Endothelial cell of umbilical vein (primary cell): ENCODE results near the gene GPR176. TPM values are rescaled to one million over a fixed set of nuclear protein-coding genes. Genes with fewer than 3 reads are reported as not detected.

Source experiments
- BruUV-seq: library from RNA; stranded (reverse); fragments of 400-500 nt; replicated peaks from 2 replicates; lab custom pipeline; 2021; lab: Mats Ljungman, UMichigan
- CTCF ChIA-PET: fragments of 300-600, 350-600 bp; sonication (Branson Sonifier 250); formaldehyde crosslinking; loops from one replicate; lab custom pipeline; 2021; ENCODE audit warnings: antibody characterized with exemption, inconsistent platforms; lab: Charles Lee
- POLR2A ChIA-PET: fragments of 300-600, 350-600 bp; sonication (Branson Sonifier 250); formaldehyde crosslinking; loops from one replicate; lab custom pipeline; 2021; ENCODE audit warnings: antibody characterized with exemption, inconsistent platforms; lab: Charles Lee
- DNase-seq: peaks from one replicate; pipeline ENCODE4 v3.0.0-alpha.2; 2011; ENCODE audit warnings: low read depth, low spot score
- FAIRE-seq: peaks from 2 replicates; lab custom pipeline; 2011; peaks lifted over from hg19 to GRCh38; lab: Jason Lieb, UNC
- H2AFZ ChIP-seq: 2 replicates; pipeline ENCODE4 v1.6.0; 2012; ENCODE audit warnings: low read depth, low read length, control low read depth, inconsistent platforms
- H3K27ac ChIP-seq: 2 replicates; pipeline ENCODE4 v1.5.1; 2011; ENCODE audit warnings: low read depth, mild to moderate bottlenecking, control low read depth, low read length, moderate library complexity; ENCODE audit not compliant: insufficient read depth
- H3K27me3 ChIP-seq, 2 experiments: 2 replicates each; pipeline versions ENCODE4 v1.6.0 to v1.6.1; 2011; ENCODE audit warnings: low read length in 2 of 2, mixed read lengths in 1 of 2; ENCODE audit not compliant: control insufficient read depth in 2 of 2, insufficient read depth in 2 of 2
- H3K36me3 ChIP-seq, 2 experiments: 2 replicates in 1 of 2; 3 replicates in 1 of 2; pipeline ENCODE4 v1.5.1; 2011; ENCODE audit warnings: low read length in 2 of 2, mild to moderate bottlenecking in 1 of 2, moderate library complexity in 1 of 2; ENCODE audit not compliant: control insufficient read depth in 2 of 2, insufficient read depth in 2 of 2; ENCODE audit errors: extremely low read depth in 1 of 2
- H3K4me1 ChIP-seq: 3 replicates; pipeline ENCODE4 v1.5.1; 2011; ENCODE audit warnings: mild to moderate bottlenecking, low read length; ENCODE audit not compliant: control insufficient read depth, insufficient read depth; ENCODE audit errors: extremely low read depth
- H3K4me2 ChIP-seq: 2 replicates; pipeline ENCODE4 v1.6.1; 2011; ENCODE audit warnings: low read length, control low read depth, mixed read lengths; ENCODE audit not compliant: insufficient read depth
- H3K4me3 ChIP-seq, 3 experiments: fragments of 200-600 bp in 1 of 3; sonication (generic), shearing (Covaris generic) in 1 of 3; replicated peaks in 1 of 3; 2 replicates each; pipeline ENCODE4 v1.5.1; 2011 to 2016; ENCODE audit warnings: control low read depth in 3 of 3, low read length in 3 of 3, mild to moderate bottlenecking in 2 of 3, inconsistent platforms in 1 of 3, low read depth in 1 of 3, moderate library complexity in 1 of 3; ENCODE audit not compliant: insufficient read depth in 1 of 3
- H3K79me2 ChIP-seq: 2 replicates; pipeline ENCODE4 v1.6.0; 2012; ENCODE audit warnings: low read length, inconsistent platforms; ENCODE audit not compliant: control insufficient read depth, insufficient read depth
- H3K9ac ChIP-seq: replicated peaks from 2 replicates; pipeline ENCODE3; 2011; ENCODE audit warnings: low read length, control low read depth; ENCODE audit not compliant: insufficient read depth; ENCODE audit errors: extremely low read depth
- H3K9me1 ChIP-seq: replicated peaks from 3 replicates; pipeline ENCODE4 v1.6.0; 2011; ENCODE audit warnings: mild to moderate bottlenecking, low read length; ENCODE audit not compliant: control insufficient read depth, insufficient read depth; ENCODE audit errors: extremely low read depth
- H3K9me3 ChIP-seq: replicated peaks from 2 replicates; pipeline ENCODE4 v1.5.1; 2012; ENCODE audit warnings: low read length, inconsistent platforms; ENCODE audit not compliant: control insufficient read depth, insufficient read depth
- H4K20me1 ChIP-seq: replicated peaks from 2 replicates; pipeline ENCODE3; 2011; ENCODE audit warnings: mild to moderate bottlenecking, low read length; ENCODE audit not compliant: control insufficient read depth, insufficient read depth; ENCODE audit errors: extremely low read depth
- CTCF ChIP-seq, 2 donors: IDR thresholded peaks; 1 replicate in 1 of 2; 2 replicates in 1 of 2; pipeline ENCODE4 v1.5.1; 2011; ENCODE audit warnings: low read length in 2 of 2, mild to moderate bottlenecking in 2 of 2, moderate library complexity in 2 of 2, control low read depth in 1 of 2, inconsistent platforms in 1 of 2, low read depth in 1 of 2; ENCODE audit not compliant: insufficient read depth in 1 of 2; ENCODE audit errors: extremely low read depth in 1 of 2
- GATA2 ChIP-seq: IDR thresholded peaks from 2 replicates; pipeline ENCODE4 v1.7.0; 2011; ENCODE audit warnings: low read depth, mild to moderate bottlenecking, moderate library complexity, mixed read lengths, low read length; ENCODE audit not compliant: insufficient read length, insufficient read depth
- MYC ChIP-seq: IDR thresholded peaks from one replicate; pipeline ENCODE4 v1.6.1; 2011; ENCODE audit warnings: mild to moderate bottlenecking, low read depth, low read length
- POLR2A ChIP-seq: IDR thresholded peaks from 2 replicates; pipeline ENCODE4 v1.6.1; 2012; ENCODE audit warnings: low read depth, mild to moderate bottlenecking, control low read depth, low read length
- POLR2AphosphoS5 ChIP-seq: IDR thresholded peaks from 2 replicates; pipeline ENCODE4 v1.6.1; 2012; ENCODE audit warnings: low read depth, mild to moderate bottlenecking, control low read depth, low read length, moderate library complexity; ENCODE audit not compliant: insufficient read depth
- dilution Hi-C: fragments of 300-500 bp; cut with MboI; formaldehyde crosslinking; loops from one replicate; pipeline ENCODE4 v1.15.0; 2019; ENCODE audit warnings: low sequenced_read_pairs; ENCODE audit not compliant: extremely low pct_ligation_motif_present
- intact Hi-C: fragments of 100-400 bp; cut with micrococcal nuclease; formaldehyde crosslinking; loops from one replicate; pipeline ENCODE4 v1.10.0; 2022
- polyA plus RNA-seq, 4 experiments: library from polyadenylated mRNA; depleted of rRNA in 3 of 4; stranded (reverse) in 3 of 4; unstranded in 1 of 4; fragments of >200 nt; gene quantifications; 2 replicates each; pipeline versions ENCODE4 v1.2.1 to v1.2.3, GENCODE V29; 2011 to 2012; ENCODE audit warnings: missing spikeins in 1 of 4
- total RNA-seq: library from RNA; stranded (reverse); gene quantifications from 2 replicates; pipeline ENCODE4 v1.2.3, GENCODE V29; 2021

GPR176 gene
- total and polyA plus RNA-seq, 2 donors (not counting 3 experiments of a cell fraction or from before 2014, with no cell fraction given): 35.3 to 68.7 TPM

DNA sequence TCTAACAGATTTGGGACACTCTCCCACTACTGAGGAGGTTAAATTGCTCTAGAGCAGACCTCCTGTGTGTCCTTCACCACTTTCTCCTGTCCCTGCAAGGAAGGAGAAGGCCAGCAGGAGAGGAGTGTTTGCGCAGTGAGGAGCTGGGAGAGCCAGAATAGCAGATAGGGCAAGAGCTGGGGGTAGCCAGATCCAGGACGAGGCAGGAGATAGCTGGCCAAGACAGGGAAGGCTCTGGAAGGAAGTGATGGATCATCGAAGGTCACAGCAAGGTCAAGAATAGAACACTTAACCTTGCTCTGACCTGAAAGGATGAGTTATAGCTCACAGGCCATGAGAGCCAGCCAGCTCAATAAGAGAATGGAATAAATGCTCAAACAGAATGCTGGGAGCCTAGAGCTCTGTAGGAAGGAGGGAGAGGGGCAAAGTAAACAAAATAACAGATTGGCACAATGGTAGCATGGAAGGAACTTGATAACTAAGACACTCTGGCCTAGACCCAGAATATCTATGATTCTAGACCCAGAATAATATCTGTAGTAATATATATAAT is 99.9 kb downstream of the GPR176 start:
- Histone ChIP-seq H3K27ac (no peak overlapping the region), H4K20me1 (no peaks in the 10 kb centered on the region), H3K36me3 (no peaks in the 10 kb centered on the region), H3K4me3 (no peak overlapping the region), H3K9ac (no peak overlapping the region), H3K4me2 (no peak overlapping the region), H3K79me2 (peaks cover 4% of the 10 kb centered on the region), H3K27me3 (no peaks in the 10 kb centered on the region), H3K9me1 (no peaks in the 10 kb centered on the region), H2AFZ (no peak overlapping the region), H3K9me3 (no peaks in the 10 kb centered on the region), H3K4me1 (no peaks in the 10 kb centered on the region)
- no TSS peak for BruUV-seq
- dilution Hi-C loops: no loop called here
- no peak for TF ChIP-seq GATA2
- TF ChIP-seq MYC: no peak
- TF ChIP-seq POLR2AphosphoS5: no peak
- no peak for TF ChIP-seq CTCF (IDR thresholded peaks at IDR 0.05; ENCODE audit: extremely low read depth in 1 of 2, insufficient read depth in 1 of 2, low read depth in 1 of 2, low read length in 2 of 2)
- TF ChIP-seq POLR2A: no peak
- CTCF ChIA-PET: interaction anchor here (0.6 to 2.2 kb wide), 5 partner anchors 9 to 76 kb away, joined by 3 to 5 read pairs (median 3); no protein-coding TSS in a partner anchor
- intact Hi-C loops: no loop called here
- POLR2A ChIA-PET: no interaction called here
- DNase-seq: peak; percentile 36
- FAIRE-seq: no peak

GRCh38 chr15:39819533-39819932 is 100.5 kb downstream of the GPR176 start:
- Histone ChIP-seq H3K27me3 (no peaks in the 10 kb centered on the region), H3K4me2 (no peak overlapping the region), H3K79me2 (peaks cover 4% of the 10 kb centered on the region), H3K9me1 (no peaks in the 10 kb centered on the region), H3K9ac (no peak overlapping the region), H3K36me3 (no peaks in the 10 kb centered on the region), H2AFZ (no peak overlapping the region), H3K9me3 (no peaks in the 10 kb centered on the region), H3K4me1 (no peaks in the 10 kb centered on the region), H4K20me1 (no peaks in the 10 kb centered on the region), H3K4me3 (no peak overlapping the region), H3K27ac (no peak overlapping the region)
- no peak for FAIRE-seq
- no peak for DNase-seq
- no peak for TF ChIP-seq GATA2
- no peak for TF ChIP-seq POLR2A
- no TSS peak for BruUV-seq
- intact Hi-C loops (no loop called here), dilution Hi-C loops (no loop called here)
- CTCF ChIA-PET: interaction anchor here (1.1 to 2.2 kb wide), 4 partner anchors 10 to 77 kb away, joined by 3 to 5 read pairs (median 3); no protein-coding TSS in a partner anchor
- POLR2A ChIA-PET: no interaction called here
